MCF 10A (cell line): Measurements from ENCODE around the gene MRPL43. TPM values are rescaled to one million over a fixed set of nuclear protein-coding genes. Genes with fewer than 3 reads are reported as not detected.

Experiments used
- BruUV-seq: library from RNA; stranded (reverse); fragments of 400-500 nt; replicated peaks from 2 replicates; lab custom pipeline; 2021; lab: Mats Ljungman, UMichigan
- CTCF ChIA-PET: fragments of 300-600 bp; sonication (Branson Sonifier 250); formaldehyde crosslinking; extraction: SDS; loops from one replicate; lab custom pipeline; 2021; ENCODE audit warnings: antibody characterized with exemption, inconsistent platforms; lab: Yijun Ruan, JAX
- POLR2A ChIA-PET: fragments of 300-600, 350-650 bp; sonication (Branson Sonifier 250); formaldehyde crosslinking; extraction: SDS; loops from one replicate; lab custom pipeline; 2020; ENCODE audit warnings: antibody characterized with exemption, inconsistent platforms; lab: Yijun Ruan, JAX
- DNase-seq: peaks from one replicate; pipeline ENCODE4 v3.0.0-alpha.2; 2018; ENCODE audit not compliant: unreplicated experiment
- H3K27ac Mint-ChIP-seq: one replicate; pipeline ENCODE4 v1.8.0; 2022; ENCODE audit warnings: mild to moderate bottlenecking, low read depth, mixed read lengths; ENCODE audit not compliant: unreplicated experiment
- H3K27me3 Mint-ChIP-seq: one replicate; pipeline ENCODE4 v1.8.0; 2022; ENCODE audit warnings: mixed read lengths; ENCODE audit not compliant: insufficient read depth, unreplicated experiment
- H3K36me3 Mint-ChIP-seq: one replicate; pipeline ENCODE4 v1.8.0; 2022; ENCODE audit warnings: mild to moderate bottlenecking, moderate library complexity, mixed read lengths; ENCODE audit not compliant: insufficient read depth, unreplicated experiment
- H3K4me1 Mint-ChIP-seq: one replicate; pipeline ENCODE4 v1.8.0; 2022; ENCODE audit warnings: mixed read lengths; ENCODE audit not compliant: insufficient read depth, unreplicated experiment
- H3K4me3 Mint-ChIP-seq: one replicate; pipeline ENCODE4 v1.8.0; 2022; ENCODE audit warnings: mild to moderate bottlenecking, moderate library complexity, mixed read lengths; ENCODE audit not compliant: unreplicated experiment
- H3K9me3 Mint-ChIP-seq: one replicate; pipeline ENCODE4 v1.8.0; 2022; ENCODE audit warnings: mixed read lengths; ENCODE audit not compliant: unreplicated experiment
- intact Hi-C: fragments of 100-400 bp; cut with micrococcal nuclease; formaldehyde crosslinking; loops from 2 replicates; pipeline ENCODE4 v1.14.1; 2022
- total RNA-seq: library from RNA; stranded (reverse); gene quantifications from 2 replicates; pipeline ENCODE4 v1.2.3, GENCODE V29; 2022
- TF ChIP-seq, protein P1 (sequence below): fragments of 200-600 bp; IDR thresholded peaks from one replicate; pipeline ENCODE4 v1.8.0; 2022; ENCODE audit warnings: antibody characterized with exemption, mild to moderate bottlenecking; ENCODE audit not compliant: unreplicated experiment

Gene MRPL43
- total RNA-seq, 1 experiment from 2014 or later, result 64.8 TPM

DNA sequence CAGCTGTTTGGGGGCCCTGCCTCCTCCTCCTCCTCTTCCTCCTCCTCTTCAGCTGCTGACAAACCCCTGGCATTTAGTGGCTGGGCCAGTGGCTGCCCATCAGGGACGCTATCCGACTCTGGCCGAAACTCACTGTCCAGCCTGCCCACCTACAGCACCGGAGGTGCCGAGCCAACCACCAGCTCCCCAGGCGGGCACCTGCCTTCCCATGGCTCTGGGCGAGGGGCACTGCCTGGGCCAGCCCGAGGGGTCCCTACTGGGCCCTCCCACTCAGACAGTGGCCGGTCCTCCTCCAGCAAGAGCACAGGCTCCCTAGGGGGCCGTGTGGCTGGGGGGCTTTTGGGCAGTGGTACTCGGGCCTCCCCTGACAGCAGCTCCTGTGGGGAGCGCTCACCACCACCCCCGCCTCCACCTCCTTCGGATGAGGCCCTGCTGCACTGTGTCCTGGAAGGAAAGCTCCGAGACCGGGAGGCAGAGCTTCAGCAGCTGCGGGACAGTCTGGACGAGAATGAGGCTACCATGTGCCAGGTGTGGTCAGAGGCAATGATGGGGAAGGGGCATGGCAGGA lies 16.4 kb upstream of the MRPL43 start:
- H3K9me3 Mint-ChIP-seq, result no peaks in the 10 kb centered on the region
- peaks cover 19% of the 10 kb centered on the region for H3K36me3 Mint-ChIP-seq
- intact Hi-C loops, result no loop called here
- no peaks in the 10 kb centered on the region for H3K27me3 Mint-ChIP-seq
- DNase-seq, result no peak
- no TSS peak for BruUV-seq
- TF ChIP-seq, protein P1, sequence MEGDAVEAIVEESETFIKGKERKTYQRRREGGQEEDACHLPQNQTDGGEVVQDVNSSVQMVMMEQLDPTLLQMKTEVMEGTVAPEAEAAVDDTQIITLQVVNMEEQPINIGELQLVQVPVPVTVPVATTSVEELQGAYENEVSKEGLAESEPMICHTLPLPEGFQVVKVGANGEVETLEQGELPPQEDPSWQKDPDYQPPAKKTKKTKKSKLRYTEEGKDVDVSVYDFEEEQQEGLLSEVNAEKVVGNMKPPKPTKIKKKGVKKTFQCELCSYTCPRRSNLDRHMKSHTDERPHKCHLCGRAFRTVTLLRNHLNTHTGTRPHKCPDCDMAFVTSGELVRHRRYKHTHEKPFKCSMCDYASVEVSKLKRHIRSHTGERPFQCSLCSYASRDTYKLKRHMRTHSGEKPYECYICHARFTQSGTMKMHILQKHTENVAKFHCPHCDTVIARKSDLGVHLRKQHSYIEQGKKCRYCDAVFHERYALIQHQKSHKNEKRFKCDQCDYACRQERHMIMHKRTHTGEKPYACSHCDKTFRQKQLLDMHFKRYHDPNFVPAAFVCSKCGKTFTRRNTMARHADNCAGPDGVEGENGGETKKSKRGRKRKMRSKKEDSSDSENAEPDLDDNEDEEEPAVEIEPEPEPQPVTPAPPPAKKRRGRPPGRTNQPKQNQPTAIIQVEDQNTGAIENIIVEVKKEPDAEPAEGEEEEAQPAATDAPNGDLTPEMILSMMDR, result no peak
- H3K4me3 Mint-ChIP-seq, result no peak overlapping the region
- ChIA-PET CTCF (interaction anchor here (0.6 to 5.9 kb wide), 7 partner anchors 8 to 91 kb away, joined by 3 to 60 read pairs (median 5); no protein-coding TSS in a partner anchor), POLR2A (interaction anchor here (1.0 to 7.5 kb wide), 2 partner anchors 15 to 27 kb away, joined by 3 to 74 read pairs; partner anchors contain the start of genes PDZD7 and SFXN3)
- no peak overlapping the region for H3K27ac Mint-ChIP-seq
- peaks cover 10% of the 10 kb centered on the region for H3K4me1 Mint-ChIP-seq

DNA sequence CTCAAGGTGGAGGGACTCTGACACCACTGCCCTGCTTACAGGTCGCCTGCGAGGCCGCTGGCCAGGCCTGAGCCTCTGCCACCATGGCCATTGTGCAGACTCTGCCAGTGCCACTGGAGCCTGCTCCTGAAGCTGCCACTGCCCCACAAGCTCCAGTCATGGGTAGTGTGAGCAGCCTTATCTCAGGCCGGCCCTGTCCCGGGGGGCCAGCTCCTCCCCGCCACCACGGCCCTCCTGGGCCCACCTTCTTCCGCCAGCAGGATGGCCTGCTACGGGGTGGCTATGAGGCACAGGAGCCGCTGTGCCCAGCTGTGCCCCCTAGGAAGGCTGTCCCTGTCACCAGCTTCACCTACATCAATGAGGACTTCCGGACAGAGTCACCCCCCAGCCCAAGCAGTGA lies 15.2 kb upstream of the MRPL43 start:
- Mint-ChIP-seq H3K4me1 (peaks cover 19% of the 10 kb centered on the region), H3K27ac (no peak overlapping the region), H3K4me3 (no peak overlapping the region), H3K36me3 (peaks cover 19% of the 10 kb centered on the region), H3K27me3 (no peaks in the 10 kb centered on the region), H3K9me3 (no peaks in the 10 kb centered on the region)
- ChIA-PET CTCF (interaction anchor here (1.1 to 5.9 kb wide), 3 partner anchors 9 to 39 kb away, joined by 3 to 60 read pairs (median 11); no protein-coding TSS in a partner anchor), POLR2A (interaction anchor here (1.0 to 7.5 kb wide), 2 partner anchors 17 to 28 kb away, joined by 3 to 74 read pairs; partner anchors contain the start of genes PDZD7 and SFXN3)
- TF ChIP-seq, protein P1, result no peak
- intact Hi-C loops, result no loop called here
- no peak for DNase-seq
- BruUV-seq, result no TSS peak

DNA sequence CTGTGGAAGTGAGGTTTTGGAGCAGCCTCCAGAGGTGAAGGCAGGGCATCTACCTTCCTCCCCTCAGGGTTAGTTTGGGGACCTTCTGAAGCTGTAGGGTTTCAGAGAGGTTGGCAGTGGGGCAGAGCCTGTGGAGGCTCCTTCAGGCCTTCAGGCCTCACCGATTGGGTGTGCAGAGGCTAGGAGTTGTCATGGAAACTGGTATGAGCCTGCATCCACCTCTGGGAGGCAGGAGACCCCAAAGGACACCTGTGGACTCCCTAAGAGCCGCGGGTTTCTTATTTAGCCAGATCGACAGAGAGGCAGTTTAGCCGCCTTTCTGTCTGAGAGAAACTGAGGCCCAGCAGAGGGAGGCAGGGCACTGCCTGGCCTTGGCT lies 14.3 kb upstream of the MRPL43 start:
- DNase-seq, result no peak
- CTCF ChIA-PET, result interaction anchor here (0.5 to 5.9 kb wide), 4 partner anchors 10 to 74 kb away, joined by 3 to 60 read pairs (median 8); no protein-coding TSS in a partner anchor
- Mint-ChIP-seq H3K36me3 (peaks cover 19% of the 10 kb centered on the region), H3K9me3 (no peaks in the 10 kb centered on the region), H3K4me1 (peaks cover 19% of the 10 kb centered on the region), H3K27ac (peak overlapping the region; percentile 17), H3K4me3 (peak overlapping the region; percentile 76), H3K27me3 (no peaks in the 10 kb centered on the region)
- POLR2A ChIA-PET, result interaction anchor here (1.1 to 7.5 kb wide), 2 partner anchors 17 to 29 kb away, joined by 3 to 74 read pairs; partner anchors contain the start of genes PDZD7 and SFXN3
- intact Hi-C loops, result no loop called here
- TF ChIP-seq, protein P1, result no peak
- BruUV-seq, result no TSS peak

DNA sequence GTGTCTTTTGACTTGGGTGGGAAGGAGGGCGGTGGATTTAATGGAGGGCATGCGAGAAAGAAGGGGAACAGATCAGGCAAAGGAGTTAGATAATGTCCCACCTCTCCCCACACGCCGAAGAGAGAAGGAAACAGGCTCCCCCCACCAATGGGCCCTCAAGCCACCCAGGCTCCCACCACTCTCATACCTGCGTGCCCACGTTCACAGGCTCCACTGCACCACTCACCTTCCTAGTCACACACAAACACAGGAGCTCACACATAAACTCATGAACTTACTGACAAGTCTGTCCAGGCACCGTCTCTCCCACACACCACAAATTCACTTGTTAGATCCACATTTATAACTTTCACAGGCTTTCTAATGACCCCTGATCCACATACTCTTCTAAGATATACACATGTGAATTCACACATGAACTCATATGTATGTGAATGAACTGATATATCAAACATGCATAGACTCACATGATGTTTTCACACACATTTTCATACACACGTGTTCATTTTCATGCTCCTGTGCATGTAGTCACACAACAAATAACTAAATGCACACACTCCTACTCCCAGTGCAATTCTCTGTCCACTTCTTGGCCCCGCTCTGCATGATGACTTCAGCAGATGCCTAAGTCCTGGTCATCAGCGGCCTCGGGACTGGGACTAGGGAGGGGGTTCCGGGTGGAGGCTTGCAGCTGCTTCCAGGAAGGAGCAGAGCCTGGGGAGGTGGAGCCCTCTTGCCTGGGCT lies 13.8 kb upstream of the MRPL43 start:
- TF ChIP-seq, protein P1, result no peak
- Mint-ChIP-seq H3K36me3 (peaks cover 13% of the 10 kb centered on the region), H3K27ac (peak overlapping the region; percentile 17), H3K4me1 (peaks cover 19% of the 10 kb centered on the region), H3K4me3 (peak overlapping the region; percentile 76), H3K9me3 (no peaks in the 10 kb centered on the region), H3K27me3 (no peaks in the 10 kb centered on the region)
- CTCF ChIA-PET, result interaction anchor here (1.0 to 5.9 kb wide), 3 partner anchors 11 to 28 kb away, joined by 3 to 60 read pairs (median 11); no protein-coding TSS in a partner anchor
- no TSS peak for BruUV-seq
- peak; percentile 5 for DNase-seq
- POLR2A ChIA-PET, result interaction anchor here (0.6 to 7.5 kb wide), 4 partner anchors 9 to 37 kb away, joined by 3 to 74 read pairs (median 3); partner anchors contain the start of genes PDZD7 and SFXN3
- intact Hi-C loops, result no loop called here
